MCF 10A (cell line): Measurements from ENCODE around the gene TRUB1. TPM values are rescaled to one million over a fixed set of nuclear protein-coding genes. Genes with fewer than 3 reads are reported as not detected.

Source experiments
- BruUV-seq: library from RNA; stranded (reverse); fragments of 400-500 nt; replicated peaks from 2 replicates; lab custom pipeline; 2021; lab: Mats Ljungman, UMichigan
- CTCF ChIA-PET: fragments of 300-600 bp; sonication (Branson Sonifier 250); formaldehyde crosslinking; extraction: SDS; loops from one replicate; lab custom pipeline; 2021; ENCODE audit warnings: antibody characterized with exemption, inconsistent platforms; lab: Yijun Ruan, JAX
- POLR2A ChIA-PET: fragments of 300-600, 350-650 bp; sonication (Branson Sonifier 250); formaldehyde crosslinking; extraction: SDS; loops from one replicate; lab custom pipeline; 2020; ENCODE audit warnings: antibody characterized with exemption, inconsistent platforms; lab: Yijun Ruan, JAX
- DNase-seq: peaks from one replicate; pipeline ENCODE4 v3.0.0-alpha.2; 2018; ENCODE audit not compliant: unreplicated experiment
- H3K27ac Mint-ChIP-seq: one replicate; pipeline ENCODE4 v1.8.0; 2022; ENCODE audit warnings: mild to moderate bottlenecking, low read depth, mixed read lengths; ENCODE audit not compliant: unreplicated experiment
- H3K27me3 Mint-ChIP-seq: one replicate; pipeline ENCODE4 v1.8.0; 2022; ENCODE audit warnings: mixed read lengths; ENCODE audit not compliant: insufficient read depth, unreplicated experiment
- H3K36me3 Mint-ChIP-seq: one replicate; pipeline ENCODE4 v1.8.0; 2022; ENCODE audit warnings: mild to moderate bottlenecking, moderate library complexity, mixed read lengths; ENCODE audit not compliant: insufficient read depth, unreplicated experiment
- H3K4me1 Mint-ChIP-seq: one replicate; pipeline ENCODE4 v1.8.0; 2022; ENCODE audit warnings: mixed read lengths; ENCODE audit not compliant: insufficient read depth, unreplicated experiment
- H3K4me3 Mint-ChIP-seq: one replicate; pipeline ENCODE4 v1.8.0; 2022; ENCODE audit warnings: mild to moderate bottlenecking, moderate library complexity, mixed read lengths; ENCODE audit not compliant: unreplicated experiment
- H3K9me3 Mint-ChIP-seq: one replicate; pipeline ENCODE4 v1.8.0; 2022; ENCODE audit warnings: mixed read lengths; ENCODE audit not compliant: unreplicated experiment
- intact Hi-C: fragments of 100-400 bp; cut with micrococcal nuclease; formaldehyde crosslinking; loops from 2 replicates; pipeline ENCODE4 v1.14.1; 2022
- total RNA-seq: library from RNA; stranded (reverse); gene quantifications from 2 replicates; pipeline ENCODE4 v1.2.3, GENCODE V29; 2022
- TF ChIP-seq, protein P1 (sequence below): fragments of 200-600 bp; IDR thresholded peaks from one replicate; pipeline ENCODE4 v1.8.0; 2022; ENCODE audit warnings: antibody characterized with exemption, mild to moderate bottlenecking; ENCODE audit not compliant: unreplicated experiment

TRUB1 gene
- total RNA-seq, 1 experiment from 2014 or later, result 29.2 TPM

DNA sequence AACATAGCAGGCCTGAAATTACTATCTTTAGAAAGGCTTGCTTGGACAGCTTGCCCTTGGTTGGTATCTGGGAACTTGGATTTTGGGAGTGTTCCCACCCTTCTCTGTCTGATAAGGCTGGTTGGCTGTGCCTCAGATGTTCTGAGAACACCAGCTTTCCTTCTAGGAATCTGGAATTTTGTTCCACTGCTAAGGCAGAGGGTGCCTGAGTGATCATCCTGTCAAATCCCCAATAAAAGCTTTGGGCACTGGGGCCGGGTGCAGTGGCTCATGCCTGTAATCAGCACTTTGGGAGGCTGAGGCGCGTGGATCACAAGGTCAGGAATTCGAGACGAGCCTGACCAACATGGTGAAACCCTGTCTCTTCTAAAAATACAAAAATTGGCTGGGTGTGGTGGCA is 5.0 kb downstream of the TRUB1 start:
- Mint-ChIP-seq H3K27me3 (no peaks in the 10 kb centered on the region), H3K36me3 (peaks cover 50% of the 10 kb centered on the region), H3K9me3 (no peaks in the 10 kb centered on the region), H3K4me3 (no peak overlapping the region), H3K4me1 (peaks cover 21% of the 10 kb centered on the region), H3K27ac (no peak overlapping the region)
- TF ChIP-seq, protein P1, sequence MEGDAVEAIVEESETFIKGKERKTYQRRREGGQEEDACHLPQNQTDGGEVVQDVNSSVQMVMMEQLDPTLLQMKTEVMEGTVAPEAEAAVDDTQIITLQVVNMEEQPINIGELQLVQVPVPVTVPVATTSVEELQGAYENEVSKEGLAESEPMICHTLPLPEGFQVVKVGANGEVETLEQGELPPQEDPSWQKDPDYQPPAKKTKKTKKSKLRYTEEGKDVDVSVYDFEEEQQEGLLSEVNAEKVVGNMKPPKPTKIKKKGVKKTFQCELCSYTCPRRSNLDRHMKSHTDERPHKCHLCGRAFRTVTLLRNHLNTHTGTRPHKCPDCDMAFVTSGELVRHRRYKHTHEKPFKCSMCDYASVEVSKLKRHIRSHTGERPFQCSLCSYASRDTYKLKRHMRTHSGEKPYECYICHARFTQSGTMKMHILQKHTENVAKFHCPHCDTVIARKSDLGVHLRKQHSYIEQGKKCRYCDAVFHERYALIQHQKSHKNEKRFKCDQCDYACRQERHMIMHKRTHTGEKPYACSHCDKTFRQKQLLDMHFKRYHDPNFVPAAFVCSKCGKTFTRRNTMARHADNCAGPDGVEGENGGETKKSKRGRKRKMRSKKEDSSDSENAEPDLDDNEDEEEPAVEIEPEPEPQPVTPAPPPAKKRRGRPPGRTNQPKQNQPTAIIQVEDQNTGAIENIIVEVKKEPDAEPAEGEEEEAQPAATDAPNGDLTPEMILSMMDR, result no peak
- CTCF ChIA-PET, result interaction anchor here (0.6 to 2.4 kb wide), 7 partner anchors 12 to 856 kb away, joined by 3 to 15 read pairs (median 3); no protein-coding TSS in a partner anchor
- intact Hi-C loops, result no loop called here
- no peak for DNase-seq
- POLR2A ChIA-PET, result interaction anchor here (0.7 kb wide), 1 partner anchor 10 kb away, joined by 3 read pairs; no protein-coding TSS in a partner anchor
- no TSS peak for BruUV-seq

DNA sequence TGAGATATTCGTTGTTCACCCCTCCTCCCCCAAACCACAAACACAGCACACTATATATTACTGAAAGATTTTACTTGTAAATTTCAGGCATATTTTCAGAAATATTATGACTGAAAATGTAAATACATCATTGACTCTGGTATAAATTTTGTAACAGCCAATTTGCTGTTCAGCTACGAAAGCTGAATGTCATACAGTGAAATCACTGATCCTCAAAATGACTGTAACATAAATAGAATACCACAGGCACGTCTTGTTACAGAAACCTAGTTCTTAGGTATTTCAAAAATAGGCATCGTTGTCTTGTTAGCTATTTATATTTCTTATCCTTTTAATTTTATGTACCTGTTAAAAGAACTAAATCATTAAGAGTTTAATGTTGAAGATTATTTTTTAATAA is 15.1 kb downstream of the TRUB1 start:
- POLR2A ChIA-PET, result interaction anchor here (0.6 to 1.1 kb wide), 2 partner anchors 10 to 291 kb away, joined by 3 read pairs; no protein-coding TSS in a partner anchor
- H3K9me3 Mint-ChIP-seq, result no peaks in the 10 kb centered on the region
- peaks cover 8% of the 10 kb centered on the region for H3K4me1 Mint-ChIP-seq
- no peak for DNase-seq
- TF ChIP-seq, protein P1, result no peak
- no peak overlapping the region for H3K4me3 Mint-ChIP-seq
- CTCF ChIA-PET, result no interaction called here
- H3K27me3 Mint-ChIP-seq, result no peaks in the 10 kb centered on the region
- BruUV-seq, result no TSS peak
- intact Hi-C loops, result no loop called here
- peaks cover 50% of the 10 kb centered on the region for H3K36me3 Mint-ChIP-seq
- H3K27ac Mint-ChIP-seq, result no peak overlapping the region

DNA sequence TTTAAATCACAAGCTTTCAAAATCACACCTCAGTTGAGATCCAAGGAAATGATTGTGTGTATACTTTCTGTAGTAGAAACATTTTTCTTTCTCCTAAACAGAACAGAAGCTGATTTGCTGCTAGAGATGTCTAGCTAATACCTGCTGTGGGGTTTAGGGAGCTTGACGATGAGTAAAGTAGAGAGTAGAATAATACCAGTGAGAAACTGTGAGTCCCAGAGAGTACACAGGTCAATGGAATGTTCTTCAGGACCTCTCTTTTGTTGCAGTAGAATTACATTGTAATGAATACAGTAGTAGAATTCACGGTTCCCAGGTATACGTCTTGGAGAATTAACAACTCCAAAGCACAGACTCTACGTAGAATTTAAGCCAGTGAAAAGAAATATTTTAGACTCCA is 18.0 kb downstream of the TRUB1 start:
- intact Hi-C loops, result no loop called here
- POLR2A ChIA-PET, result no interaction called here
- BruUV-seq, result no TSS peak
- H3K36me3 Mint-ChIP-seq, result peaks cover 48% of the 10 kb centered on the region
- no peak for DNase-seq
- no peak overlapping the region for H3K27ac Mint-ChIP-seq
- TF ChIP-seq, protein P1, result no peak
- H3K4me1 Mint-ChIP-seq, result peaks cover 5% of the 10 kb centered on the region
- no peak overlapping the region for H3K4me3 Mint-ChIP-seq
- H3K9me3 Mint-ChIP-seq, result no peaks in the 10 kb centered on the region
- CTCF ChIA-PET, result interaction anchor here (0.6 to 2.2 kb wide), 3 partner anchors 12 to 79 kb away, joined by 3 to 7 read pairs (median 3); no protein-coding TSS in a partner anchor
- no peaks in the 10 kb centered on the region for H3K27me3 Mint-ChIP-seq

DNA sequence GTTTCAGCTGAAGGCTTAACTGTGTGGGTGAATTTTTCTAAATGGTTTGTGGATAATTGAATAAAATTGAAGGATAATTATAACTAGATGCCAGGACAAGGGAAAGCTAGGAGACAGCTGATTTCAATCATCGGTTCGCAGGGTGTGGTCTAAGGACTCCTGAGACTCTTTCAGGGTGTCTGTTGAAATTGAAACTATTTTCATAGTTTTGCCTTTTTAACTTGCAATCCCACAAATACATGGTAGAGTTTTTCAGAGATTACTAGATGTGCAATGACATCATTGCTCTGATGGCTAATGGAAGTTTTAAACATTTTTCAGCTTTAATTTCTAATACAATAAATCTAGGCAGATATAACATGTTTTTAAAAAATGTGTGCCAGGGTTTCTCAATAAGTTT is 18.5 kb downstream of the TRUB1 start:
- BruUV-seq, result no TSS peak
- ChIA-PET POLR2A (interaction anchor here (1.2 kb wide), 1 partner anchor 18 kb away, joined by 5 read pairs; the partner anchor contains the start of gene TRUB1), CTCF (interaction anchor here (0.6 to 2.2 kb wide), 5 partner anchors 13 to 1531 kb away, joined by 3 to 7 read pairs (median 4); no protein-coding TSS in a partner anchor)
- TF ChIP-seq, protein P1, result no peak
- no peaks in the 10 kb centered on the region for H3K27me3 Mint-ChIP-seq
- H3K4me3 Mint-ChIP-seq, result no peak overlapping the region
- DNase-seq, result no peak
- no peak overlapping the region for H3K27ac Mint-ChIP-seq
- intact Hi-C loops, result no loop called here
- H3K4me1 Mint-ChIP-seq, result peaks cover 5% of the 10 kb centered on the region
- no peaks in the 10 kb centered on the region for H3K9me3 Mint-ChIP-seq
- peaks cover 48% of the 10 kb centered on the region for H3K36me3 Mint-ChIP-seq
